Stimulated activated CD8-positive, alpha-beta memory T cell treated with anti-CD3 and anti-CD28 coated beads, Interleukin-2, amount 100 ng/mL, for 1 hour (primary cell): ENCODE measurements around the gene ACSS2.

Experiments used
- DNase-seq, 2 donors: peaks; one replicate each; pipeline ENCODE4 v3.0.0-alpha.2; 2020; ENCODE audit warnings: low read depth in 2 of 2

The ACSS2 gene, protein sequence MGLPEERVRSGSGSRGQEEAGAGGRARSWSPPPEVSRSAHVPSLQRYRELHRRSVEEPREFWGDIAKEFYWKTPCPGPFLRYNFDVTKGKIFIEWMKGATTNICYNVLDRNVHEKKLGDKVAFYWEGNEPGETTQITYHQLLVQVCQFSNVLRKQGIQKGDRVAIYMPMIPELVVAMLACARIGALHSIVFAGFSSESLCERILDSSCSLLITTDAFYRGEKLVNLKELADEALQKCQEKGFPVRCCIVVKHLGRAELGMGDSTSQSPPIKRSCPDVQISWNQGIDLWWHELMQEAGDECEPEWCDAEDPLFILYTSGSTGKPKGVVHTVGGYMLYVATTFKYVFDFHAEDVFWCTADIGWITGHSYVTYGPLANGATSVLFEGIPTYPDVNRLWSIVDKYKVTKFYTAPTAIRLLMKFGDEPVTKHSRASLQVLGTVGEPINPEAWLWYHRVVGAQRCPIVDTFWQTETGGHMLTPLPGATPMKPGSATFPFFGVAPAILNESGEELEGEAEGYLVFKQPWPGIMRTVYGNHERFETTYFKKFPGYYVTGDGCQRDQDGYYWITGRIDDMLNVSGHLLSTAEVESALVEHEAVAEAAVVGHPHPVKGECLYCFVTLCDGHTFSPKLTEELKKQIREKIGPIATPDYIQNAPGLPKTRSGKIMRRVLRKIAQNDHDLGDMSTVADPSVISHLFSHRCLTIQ

DNA sequence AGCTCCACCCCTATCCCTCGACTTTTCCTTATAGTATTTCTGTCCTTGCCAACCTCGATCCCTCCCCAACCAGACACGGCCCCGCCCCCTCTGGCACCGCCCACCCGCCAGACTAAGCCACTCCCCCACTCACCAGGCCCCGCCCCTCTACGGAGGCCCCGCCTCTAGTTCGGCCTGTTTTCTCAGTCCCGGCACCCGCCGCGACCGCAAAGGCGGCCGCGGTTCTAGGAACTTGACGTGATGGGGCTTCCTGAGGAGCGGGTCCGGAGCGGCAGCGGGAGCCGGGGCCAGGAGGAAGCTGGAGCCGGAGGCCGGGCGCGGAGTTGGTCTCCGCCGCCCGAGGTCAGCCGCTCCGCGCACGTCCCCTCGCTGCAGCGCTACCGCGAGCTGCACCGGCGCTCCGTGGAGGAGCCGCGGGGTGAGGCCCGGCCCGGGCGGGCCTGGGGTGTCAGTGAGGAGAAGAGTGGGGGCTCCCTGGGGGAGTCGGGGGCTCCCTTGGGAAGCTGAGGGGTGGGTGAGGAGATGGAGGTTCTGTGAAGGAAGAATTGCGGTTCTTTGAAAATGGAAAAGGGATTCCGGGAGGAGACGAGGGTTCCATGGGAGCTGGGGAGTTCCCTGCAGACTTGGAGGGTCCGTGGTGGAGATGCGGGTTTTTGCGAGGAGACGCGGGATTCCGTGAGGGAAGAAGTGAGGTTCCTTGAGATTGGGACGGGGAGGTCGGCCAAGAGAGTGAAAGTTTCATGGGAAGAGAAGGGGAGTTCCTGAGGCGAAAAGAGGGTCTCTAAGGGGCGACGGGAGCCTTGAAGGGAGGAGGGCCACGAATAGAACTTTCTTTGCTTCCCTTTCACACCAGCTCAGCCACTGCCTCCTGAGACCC, at the start of gene ACSS2:
Gene ACSS2 (plus strand): TSS at position 207 of the 877 bp plus-strand sequence. CDS start 34 bp downstream, at position 241.
- DNase-seq, result peak; percentile 91 to 93

DNA sequence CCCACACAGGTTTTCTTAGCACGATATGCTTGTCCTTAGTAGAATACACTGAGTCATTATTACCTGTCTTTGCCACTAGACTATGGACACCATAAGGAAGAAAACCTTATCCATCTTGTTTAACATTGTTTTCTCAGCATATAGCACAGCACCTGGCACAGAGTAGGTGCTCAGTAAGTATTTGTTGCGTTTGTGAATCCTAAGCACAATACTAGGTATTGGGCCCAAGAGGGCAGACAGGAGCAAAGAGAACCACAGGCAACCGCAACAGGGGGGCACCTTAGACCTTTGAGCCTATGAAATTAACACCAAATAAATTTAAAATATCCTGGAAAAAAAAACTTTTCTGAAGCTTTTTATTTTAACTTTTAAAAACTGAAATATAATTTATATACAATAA, 47.2 kb upstream of the ACSS2 start:
- DNase-seq, result no peak

DNA sequence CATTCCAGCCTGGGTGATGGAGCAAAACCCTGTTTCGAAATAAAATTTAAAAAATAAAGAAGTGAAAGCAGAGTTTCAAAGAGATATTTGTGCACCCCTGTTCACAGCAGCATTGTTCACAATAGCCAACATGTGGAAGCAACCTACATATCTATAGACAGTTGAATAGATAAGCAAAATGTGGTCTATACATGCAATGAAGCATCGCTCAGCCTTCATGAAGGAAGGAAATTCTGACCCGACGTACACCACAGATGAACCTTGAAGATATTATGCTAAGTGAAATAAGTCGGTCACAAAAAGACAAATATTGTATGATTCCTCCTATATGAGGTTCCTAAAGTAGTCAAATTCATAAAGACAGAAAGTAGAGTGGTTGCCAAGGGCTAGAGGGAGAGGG, 44.5 kb upstream of the ACSS2 start:
- no peak for DNase-seq

DNA sequence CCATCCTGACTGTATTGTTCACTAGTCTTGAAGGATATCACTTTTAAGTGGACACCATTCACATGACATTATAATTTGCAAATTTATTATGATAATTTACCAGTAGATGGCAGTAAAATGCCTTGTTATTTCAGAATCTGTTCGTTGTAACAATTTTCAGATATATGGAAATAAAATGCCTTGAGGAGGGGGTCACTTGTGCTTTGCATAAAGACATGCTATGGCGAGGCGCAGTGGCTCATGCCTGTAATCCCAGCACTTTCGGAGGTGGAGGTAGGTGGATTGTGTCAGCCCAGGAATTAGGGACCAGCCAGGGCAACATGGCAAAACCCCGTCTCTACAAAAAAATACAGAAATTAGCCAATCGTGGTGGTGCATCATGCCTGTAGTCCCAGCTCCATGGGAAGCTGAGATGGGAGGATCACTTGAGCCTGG, 41.9 kb upstream of the ACSS2 start:
- no peak for DNase-seq

DNA sequence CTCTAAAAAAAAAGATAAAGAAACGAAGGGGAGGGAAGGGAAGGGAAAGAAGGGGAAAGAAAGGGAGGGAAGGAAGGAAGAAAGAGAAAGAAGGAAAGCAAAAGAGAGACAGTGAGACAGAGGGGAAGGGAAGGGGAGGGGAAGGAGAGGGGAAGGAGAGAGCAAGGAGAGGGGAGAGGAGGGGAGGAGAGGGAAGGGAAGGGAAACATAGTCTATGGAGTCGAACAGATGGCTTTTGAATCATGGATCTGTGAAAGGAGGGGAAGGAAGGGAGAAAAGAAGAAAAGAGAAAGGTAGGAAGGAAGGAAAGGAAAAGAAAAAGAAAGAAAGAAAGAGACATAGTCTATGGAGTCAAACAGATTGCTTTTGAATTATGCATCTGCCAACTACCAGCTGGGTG, 34.3 kb upstream of the ACSS2 start:
- no peak for DNase-seq

DNA sequence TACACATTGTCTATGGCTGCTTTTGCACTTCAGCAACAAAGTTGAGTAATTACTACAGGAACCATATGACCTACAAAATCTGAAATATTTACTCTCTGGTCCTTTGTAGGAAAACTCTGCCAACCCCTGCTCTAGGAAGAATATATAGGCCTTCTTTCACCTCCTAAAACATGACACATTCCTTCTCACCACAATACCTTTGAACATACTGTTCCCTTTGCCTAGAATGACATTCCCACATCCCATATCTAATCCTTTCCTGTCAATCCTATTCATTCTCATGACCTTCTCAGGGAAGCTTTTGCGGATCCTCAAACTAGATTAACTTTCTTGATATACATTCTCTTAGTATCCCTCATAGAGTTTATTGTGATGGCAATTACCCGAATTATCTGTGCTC, 33.0 kb upstream of the ACSS2 start:
- no peak for DNase-seq

DNA sequence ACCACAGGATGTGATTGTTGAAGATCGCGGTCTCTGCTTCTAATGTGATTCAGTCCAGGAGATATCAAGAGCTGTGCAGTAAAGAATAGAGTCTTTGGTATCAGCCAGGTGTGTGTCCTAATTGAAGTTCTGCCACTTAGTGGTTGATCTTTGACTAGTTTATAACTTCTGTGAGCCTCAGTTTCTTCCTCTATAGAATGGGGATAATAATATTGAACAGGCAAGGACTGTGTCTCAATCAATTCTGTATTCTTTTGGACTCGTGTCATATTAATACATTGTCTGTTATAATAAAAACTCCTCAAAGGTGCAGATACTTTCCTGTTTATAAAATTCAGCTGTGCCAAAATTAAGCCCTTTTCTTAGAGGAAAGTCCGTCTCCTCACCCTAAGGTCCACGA, 27.8 kb upstream of the ACSS2 start:
- no peak for DNase-seq

DNA sequence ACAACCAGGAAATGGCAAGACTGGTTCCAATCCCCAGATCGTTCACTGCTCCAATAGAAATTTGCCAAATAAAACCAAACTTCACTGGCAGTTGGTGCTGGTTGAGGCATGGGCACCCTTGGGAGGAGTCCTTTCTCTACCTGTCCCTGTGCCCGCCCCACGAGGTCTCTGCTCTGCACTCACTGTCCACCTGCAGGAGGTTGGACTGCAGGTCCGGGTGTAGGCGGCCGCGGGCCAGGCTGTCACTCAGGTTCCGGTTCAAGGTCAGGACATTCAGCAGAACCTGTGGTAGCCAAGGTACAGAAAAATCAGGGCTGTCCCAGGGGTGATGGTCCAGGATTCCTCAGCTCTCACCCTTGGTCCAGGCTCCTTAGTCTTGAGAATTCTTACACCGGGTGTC, 26.6 kb upstream of the ACSS2 start:
- DNase-seq, result no peak

DNA sequence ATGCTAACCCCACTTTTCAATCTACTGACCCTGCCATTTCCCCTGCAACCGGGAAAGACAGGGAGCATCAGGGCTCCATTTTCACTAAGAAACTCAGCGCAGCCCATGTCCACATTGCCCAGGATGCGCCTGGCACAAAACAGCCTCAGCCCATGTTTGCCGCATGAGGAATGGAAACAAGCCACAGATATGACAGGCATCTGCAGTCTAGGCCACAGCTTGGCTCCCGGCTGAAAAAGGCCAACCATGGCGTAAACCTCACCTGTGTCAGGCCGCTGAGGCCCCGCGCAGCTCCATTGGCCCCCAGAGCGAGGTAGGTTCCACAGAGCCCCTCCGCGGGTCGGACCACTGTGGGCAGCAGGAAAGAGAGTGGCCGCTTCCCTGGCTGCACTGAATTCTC, 25.4 kb upstream of the ACSS2 start:
- no peak for DNase-seq

DNA sequence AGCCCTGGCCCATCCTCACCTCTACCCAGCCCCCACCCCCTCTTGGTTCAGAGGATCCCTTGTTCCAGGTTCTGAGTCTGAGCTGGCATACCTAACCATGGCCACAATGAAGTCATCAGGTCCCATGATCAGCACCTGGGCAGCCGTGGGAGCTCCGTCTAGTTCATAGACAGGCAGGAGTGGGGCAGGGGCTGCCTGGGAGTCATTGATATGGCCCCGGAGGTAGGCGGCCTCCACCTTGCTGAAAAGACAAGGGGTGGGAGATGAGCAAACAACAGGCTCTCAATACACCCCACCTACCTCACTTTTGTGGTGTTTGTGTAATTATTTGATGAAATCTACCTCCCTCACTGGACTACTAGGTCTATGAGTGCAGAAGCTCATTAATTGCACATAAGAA, 24.1 kb upstream of the ACSS2 start:
- no peak for DNase-seq

DNA sequence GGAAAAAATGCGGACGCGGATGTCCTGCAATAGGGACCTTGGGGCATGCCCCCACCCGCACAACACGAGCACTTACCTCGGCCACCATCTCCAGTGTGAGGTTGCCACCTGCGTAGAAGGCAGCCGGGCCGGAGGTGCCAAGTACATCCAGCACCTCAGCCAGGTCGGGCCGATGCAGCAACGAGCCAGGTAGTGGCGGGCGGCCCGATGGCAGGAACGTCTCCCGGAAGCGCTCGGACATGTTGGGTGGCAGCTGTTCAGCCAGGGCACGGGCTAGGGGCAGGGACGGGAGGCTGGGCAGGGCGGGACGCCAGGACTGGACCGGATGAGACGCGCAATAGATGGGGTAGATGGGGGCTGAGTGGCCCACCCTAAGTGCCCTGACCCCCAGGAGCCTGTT, 17.0 kb upstream of the ACSS2 start:
- DNase-seq, result no peak

DNA sequence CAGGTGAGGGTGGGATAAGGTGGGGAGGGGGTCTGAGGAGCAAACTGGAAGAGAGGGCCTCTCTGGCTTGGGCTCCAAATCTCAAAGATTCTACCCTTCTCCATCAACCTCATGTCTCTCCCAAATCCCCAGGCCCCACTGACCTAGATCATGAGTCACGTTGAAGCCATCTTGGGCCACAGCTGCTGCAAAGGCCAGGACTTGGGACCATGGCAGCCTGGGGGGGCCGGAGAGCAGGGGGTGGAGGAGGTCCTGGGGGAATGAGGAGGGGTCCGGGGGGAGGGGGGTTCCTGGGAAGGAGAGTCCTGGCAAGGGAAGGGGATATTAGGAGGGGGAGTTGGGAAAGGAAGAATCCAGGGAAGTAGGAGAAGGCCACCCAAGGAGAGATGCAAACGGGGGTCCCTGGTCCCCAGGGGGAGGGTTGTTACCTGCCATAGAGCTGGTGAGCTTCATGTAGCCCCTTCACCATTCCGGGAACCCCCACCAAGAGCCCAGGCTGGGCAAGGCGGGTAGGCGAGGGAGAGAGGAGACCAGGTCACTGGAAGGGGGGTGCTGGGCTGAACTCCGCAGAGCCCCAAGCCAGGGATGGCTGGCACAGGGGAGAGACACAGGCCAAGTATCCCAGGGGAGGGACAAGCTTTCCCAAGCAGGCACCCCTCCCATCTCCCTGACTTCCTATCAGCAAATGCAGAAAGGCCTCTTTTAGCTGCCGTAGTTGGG, 16.4 kb upstream of the ACSS2 start:
- no peak for DNase-seq

DNA sequence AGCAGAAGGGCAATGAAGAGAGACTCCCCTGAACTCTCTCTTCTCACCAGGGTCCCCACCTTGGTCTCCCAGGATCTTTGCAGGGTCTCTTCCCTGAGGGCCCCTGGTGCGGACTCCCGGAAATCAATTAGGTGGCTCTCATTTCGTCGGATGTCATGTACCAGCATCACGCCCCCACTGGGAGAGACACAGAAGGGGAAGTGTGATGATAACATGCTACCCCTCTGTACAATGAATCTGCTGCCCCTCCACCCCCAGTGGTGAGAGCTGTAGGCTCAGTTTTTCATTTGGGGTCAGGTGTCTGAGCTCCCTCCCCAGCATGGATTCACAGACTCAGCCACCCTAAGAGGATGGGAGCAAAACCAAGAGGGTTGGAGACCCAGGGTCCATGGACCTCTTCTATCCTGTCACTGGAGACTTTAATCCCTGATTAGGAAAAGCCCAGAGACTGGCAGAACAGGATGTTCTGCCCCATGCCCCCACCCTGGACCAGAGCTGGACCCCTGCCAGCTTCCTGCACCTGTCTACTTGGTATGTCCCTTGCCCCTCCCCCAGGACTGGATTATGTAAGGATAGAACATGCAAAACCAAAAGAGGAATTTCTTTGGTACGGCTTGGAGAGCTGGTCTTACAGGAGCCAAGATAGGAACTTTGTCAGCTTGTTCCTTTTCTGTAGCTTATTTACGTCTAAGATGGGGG, 14.9 kb upstream of the ACSS2 start:
- no peak for DNase-seq

DNA sequence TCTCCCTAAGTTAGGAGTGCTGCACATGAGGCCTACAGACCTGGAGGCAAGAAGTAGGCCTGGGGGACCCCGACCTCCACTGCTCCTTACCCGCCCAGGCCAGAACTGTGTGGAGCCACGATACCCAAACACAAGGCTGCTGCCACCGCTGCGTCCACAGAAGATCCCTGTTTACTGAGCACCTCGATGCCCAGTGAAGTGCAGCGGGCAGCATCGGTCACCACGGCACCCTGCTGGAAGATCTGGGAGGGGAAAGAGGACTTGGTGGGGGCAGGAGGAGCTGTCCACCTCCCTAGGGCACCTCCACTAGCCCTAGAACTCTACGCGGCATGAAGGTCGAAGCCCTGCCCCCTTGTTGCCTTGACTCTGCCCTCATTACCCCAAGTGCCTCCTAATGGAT, 13.7 kb upstream of the ACSS2 start:
- DNase-seq, result no peak

DNA sequence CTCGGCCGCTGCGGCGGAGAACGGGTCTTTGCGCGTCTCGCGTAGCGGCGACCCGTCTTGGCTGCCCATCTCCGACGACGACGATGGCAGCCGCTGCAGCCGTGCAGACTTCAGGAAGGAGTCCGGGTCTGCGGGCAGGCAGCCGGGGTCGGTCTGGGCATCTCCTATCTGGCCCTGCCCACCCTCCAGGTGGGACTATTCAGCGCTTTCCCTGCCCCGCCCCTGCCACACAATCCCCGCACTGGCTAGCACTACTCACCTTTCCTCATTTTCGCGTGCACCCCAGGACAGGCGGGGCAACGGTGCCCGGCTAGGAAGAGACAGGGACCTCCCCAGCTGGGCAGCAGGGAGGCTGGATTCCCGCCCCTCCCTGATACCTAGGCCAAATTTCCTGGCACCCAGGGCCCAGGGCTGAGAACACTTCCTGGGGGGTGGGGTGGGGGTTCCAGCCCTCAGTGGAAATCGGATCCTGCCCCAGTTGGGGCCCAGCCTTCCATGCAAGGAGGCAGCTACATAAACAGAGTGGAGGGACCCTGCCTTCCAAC, 12.9 kb upstream of the ACSS2 start:
- no peak for DNase-seq

DNA sequence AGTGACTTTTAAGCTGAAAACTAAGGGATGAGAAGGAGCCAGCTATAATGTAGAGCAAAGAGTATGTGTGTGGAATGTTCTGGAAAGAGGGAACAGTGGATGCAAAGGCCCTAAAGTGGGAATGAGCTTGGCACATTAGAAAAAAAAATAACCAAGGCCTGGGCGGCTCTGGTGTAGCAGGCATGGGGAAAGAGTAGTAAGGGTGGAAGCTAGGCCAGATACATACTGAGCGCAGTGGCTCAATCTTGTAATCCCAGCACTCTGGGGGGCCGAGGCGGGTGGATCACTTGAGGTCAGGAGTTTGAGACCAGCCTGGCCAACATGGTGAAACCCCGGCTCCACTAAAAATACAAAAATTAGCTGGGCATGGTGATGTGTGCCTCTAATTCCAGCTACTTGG, 12.2 kb upstream of the ACSS2 start:
- no peak for DNase-seq

DNA sequence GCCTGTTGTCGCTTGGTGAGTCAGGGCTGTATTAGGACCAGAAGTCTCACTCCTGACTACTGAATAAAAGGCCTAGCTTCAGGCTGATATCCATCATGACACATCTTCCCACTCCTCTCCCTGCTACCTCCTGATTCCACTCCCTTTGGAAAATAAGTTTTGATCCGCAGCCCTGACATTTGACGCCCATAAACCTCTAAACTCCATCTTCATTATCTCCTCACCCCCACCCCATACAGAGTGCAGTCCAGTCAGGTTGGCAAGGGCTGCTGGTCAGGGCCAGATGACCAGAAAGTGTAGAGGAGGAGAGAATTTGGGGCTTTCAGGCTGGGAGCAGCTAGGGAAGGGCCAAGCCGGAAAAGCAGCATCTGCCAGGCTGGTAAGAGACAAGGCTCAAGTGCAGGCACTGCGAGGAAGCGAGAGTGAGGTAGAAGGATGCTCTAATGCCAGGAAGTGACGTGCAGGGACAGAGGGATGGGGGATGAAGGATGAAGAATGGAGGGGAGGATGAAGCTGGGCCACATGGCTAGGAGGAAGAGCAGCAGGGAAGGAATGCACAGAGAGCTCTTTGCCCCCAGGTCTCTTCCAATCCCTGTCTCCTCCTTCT, 5.0 kb upstream of the ACSS2 start:
- no peak for DNase-seq

DNA sequence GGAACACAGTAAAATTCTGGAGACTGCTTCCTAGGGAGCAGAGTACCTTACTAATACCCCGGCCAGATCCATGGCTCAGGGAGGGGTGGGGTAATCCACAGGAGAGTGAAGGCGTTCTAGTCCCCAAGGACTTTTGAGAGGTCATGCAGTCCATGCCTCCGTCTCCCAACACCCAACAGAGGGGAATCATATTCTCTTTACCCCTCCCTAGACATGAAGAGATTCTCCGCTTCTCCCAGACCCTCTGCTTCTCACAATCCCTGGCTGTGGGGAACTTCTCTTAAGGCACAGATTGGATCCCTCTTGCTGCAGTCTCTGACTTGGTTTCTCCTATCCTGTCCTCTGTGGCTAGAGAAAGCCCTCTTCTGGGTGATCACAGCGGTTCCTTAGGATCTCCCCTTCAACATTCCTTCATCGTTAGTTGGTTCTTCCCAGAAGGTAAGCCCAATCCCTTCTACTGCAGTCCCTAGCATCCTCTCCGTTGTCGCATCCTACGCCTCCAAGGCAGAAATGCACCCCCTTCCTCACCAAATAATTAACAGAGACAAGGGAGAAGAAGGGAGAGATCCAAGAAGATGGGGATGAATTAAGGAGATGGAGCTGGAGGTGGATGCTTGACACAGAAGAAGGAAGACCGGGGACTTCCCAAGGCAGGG, 4.3 kb upstream of the ACSS2 start:
- DNase-seq, result no peak

DNA sequence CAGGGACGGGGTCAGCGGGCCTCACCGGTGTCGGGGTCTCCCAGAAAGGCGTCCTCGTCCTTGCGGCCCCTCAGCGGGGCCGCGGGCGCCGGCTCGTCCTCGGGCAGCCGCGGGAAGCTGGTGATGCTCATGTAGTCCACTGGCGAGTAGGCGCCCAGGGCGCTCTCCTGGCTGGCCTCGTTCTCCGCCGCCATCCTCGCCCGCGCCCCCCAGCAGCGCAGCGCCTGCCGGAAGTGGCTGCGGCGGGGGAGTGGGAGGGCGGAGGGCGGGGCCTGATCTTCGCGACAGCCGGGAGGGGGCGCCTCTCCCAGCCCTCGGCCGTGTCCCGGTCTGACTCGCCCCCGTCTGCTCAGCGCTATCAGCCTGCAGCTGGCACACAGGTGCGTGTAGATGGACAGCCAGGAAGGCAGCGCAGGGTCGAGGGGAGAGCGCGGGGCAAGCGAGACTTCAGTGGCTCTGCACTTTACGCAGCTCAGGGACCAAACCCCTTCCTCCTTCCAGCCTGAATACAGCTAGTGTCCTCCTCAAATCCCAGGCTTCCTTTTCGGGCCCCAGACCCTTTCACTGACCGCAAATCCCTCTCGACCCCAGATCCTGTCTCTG, 3.7 kb upstream of the ACSS2 start, which contains the start of gene GGT7:
Gene GGT7 (minus strand): TSS at position 235 of the 603 bp plus-strand sequence. CDS start 41 bp downstream, at position 194.
- DNase-seq, result peak; percentile 72 to 82
